GM18502 (cell line): ENCODE measurements around the gene NRXN2.
A peak's percentile ranks its signal among the peaks of the same experiment; 100 is the strongest.
"Not testable (repeated sequence)": the region's sequence is repeated elsewhere in the genome, so short reads cannot be mapped to it uniquely, and the experiment has no call there.

Source experiments
- ATAC-seq: cut with Tn5 transposase; IDR thresholded peaks from one replicate; pipeline ENCODE4 v1.9.1; 2021; ENCODE audit warnings: mild to moderate bottlenecking; ENCODE audit not compliant: unreplicated experiment, poor library complexity

Gene NRXN2

GRCh38 chr11:64711956-64712362 lies 11.0 kb downstream of the NRXN2 start:
- no peak for ATAC-seq

DNA sequence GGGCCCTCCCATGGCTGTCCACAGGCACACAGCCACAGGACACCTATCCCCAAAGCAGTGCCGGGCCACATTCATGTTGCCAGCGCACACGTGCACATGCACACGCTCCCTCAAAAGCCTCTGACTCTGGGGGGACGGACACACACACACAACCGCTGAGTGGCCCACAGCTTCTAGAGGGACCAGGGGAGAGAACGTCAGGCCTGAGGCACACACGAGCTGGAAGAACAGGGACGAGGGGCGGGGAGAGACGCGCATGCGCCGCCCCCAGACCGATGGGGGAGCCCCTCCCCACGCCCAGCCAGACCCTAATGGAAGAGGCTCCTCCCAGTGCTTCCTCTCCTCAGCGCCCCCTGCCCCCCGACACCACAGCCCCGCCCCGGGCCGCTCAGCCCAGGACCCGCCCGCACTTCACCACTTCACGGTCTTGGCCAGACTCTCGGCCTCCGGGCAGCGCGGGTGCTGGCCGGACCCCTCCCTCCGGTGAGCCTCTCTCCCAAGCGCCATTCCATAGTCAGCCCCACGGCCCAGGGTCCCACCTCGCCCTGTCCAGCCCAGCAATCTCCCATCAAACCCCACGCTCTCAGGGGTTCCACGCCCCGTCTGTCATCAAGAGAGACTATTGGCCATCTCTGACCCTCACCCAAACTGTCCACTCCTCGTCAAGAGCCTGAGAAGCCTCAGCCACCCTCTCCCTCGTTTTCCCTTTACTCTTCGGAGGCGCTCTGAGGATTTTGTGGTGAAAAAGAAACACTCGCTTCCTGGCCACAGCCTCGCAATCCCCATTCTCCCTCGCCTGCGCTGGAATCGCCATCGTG lies 11.7 kb downstream of the NRXN2 start:
- ATAC-seq = no peak

DNA sequence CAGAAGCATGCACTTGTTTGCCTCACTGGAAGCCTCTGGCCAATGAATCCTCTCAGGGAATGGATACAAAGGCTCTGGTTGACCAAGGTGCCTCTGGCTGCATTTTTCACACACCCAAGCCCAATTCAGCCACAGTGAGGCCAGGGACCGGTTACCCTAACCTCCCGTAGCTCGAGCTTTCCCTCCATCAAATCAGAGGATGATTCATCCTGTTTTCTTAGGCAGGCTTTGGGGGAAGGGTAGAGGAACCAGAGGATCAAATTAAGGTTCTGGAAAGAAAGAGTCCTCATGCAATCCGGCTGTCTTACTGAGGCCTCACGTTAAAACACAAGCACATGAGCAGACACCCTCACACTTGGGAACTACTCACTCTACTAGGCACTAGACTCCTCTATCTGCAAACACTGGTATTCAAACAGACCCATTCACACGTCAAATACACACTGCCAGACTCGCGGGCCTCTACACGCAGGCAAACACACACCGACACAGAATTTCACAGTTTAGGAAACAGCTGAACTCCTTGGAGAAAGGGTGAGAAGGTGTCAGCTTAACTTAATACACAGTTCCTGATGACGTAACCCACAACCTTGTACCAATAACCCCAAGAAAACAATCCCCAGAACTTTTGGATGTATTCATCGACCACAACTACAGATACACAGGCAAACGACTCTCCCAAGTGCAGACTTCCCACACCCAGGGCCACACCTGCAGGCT lies 12.4 kb downstream of the NRXN2 start:
- no peak for ATAC-seq

- no peak for ATAC-seq
These were observed 17.5 kb downstream of the NRXN2 start for GRCh38 chr11:64705501-64705900.

DNA sequence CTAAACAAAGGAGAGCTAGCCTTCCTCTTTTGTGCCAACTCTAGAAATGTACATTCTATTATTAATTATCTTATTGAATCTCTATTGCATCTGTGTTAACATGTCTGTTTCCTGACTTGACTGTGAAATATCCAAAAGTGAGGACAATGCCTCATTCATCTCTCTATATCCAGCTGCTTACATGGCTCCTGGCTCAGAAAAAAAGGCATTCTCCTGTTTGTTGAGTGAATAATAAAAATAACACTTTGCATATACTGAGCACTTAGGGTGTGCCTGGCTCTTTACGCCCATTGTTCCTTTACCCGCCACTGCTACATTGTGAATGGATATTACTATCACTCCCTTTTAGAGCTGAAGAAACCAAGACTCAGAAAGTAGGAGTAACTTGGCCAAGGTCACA lies 19.9 kb downstream of the NRXN2 start:
- ATAC-seq = no peak

DNA sequence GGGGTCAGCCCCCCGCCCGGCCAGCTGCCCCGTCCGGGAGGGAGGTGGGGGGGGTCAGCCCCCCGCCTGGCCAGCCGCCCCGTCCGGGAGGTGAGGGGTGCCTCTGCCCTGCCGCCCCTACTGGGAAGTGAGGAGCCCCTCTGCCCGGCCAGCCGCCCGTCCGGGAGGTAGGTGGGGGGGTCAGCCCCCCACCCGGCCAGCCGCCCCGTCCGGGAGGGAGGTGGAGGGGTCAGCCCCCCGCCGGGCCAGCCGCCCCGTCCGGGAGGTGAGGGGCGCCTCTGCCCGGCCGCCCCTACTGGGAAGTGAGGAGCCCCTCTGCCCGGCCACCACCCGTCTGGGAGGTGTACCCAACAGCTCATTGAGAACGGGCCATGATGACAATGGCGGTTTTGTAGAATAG lies 21.0 kb downstream of the NRXN2 start:
- not testable (repeated sequence) for ATAC-seq

GRCh38 chr11:64698427-64698826 lies 24.6 kb downstream of the NRXN2 start:
- ATAC-seq = no peak

DNA sequence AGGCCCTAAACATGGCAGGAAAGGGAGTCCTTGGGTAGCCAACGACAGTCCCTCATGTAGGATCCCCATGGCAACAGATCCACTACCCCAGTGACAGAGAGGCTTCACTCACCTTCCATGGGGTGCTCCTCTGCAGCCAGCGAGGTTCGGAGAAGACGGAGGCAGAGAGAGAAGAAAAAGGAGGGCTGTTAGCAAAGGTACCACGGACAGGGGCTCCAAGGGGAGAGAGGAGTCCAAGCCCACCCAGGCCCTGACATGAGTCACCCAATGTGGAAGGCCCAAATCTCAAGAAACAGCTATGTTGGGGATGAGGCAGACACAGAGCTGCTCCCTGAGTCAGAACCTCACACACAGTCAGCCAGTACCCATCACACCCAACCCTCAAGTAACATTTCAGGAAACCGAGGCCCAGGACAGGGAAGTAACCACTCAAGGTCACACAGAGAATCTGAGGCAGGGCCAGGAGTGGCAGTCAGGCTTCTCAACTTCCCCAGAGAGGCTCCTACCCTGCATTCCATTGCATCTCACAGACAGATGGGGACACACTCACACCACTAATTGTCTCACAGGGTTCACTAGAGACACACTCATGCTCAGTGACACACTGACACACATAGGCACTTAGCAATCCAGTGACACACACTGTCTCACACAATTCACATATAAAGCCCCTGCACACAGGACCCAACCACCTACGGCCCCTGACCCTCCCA lies 25.2 kb downstream of the NRXN2 start:
- ATAC-seq = no peak

GRCh38 chr11:64696045-64696444 lies 27.0 kb downstream of the NRXN2 start:
- ATAC-seq = no peak

DNA sequence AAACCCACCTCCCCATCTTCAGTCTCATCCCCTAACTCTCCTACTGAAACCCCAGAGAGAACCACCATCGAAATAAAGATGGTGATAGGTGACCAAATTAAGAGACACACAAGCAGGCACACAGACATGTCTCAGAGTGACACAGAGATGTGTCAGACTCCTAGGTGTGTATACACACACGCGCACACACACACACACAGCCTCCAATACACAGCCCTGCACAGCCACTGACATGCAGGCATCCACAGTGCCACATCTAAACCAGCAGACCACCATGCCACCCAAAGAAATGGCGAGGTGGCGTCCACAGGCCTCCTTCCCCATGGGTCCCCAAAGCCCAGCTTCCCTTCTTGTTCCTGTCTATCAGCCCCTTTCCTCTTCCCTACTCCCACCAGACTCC lies 27.4 kb downstream of the NRXN2 start:
- ATAC-seq = no peak

DNA sequence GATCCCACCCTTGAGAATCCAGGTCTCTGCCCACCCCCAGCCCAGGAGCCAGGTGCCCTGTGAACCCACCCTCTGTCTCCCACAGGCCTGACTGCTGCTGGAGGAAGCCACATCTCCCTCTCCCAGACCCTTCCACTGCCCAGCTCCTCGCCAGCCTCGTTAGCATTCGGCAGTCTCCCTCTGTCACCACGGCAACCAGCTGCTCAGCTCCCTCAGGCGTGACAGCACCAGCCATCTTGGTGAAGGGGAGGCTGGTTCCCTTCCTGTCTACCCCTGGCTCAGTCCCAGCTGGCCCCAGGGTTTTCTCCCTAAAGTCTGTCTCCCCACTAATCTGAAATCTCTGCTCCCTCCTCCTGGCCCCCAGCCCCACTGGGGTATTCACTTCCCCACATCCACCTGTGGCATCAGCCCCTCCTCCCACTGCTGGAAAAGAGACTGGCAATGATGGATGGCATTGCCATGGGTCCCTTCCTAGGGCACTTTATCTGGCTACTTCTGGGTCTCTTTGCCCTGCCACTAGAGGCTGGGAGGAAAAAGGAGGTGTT lies 28.1 kb downstream of the NRXN2 start:
- ATAC-seq = no peak

DNA sequence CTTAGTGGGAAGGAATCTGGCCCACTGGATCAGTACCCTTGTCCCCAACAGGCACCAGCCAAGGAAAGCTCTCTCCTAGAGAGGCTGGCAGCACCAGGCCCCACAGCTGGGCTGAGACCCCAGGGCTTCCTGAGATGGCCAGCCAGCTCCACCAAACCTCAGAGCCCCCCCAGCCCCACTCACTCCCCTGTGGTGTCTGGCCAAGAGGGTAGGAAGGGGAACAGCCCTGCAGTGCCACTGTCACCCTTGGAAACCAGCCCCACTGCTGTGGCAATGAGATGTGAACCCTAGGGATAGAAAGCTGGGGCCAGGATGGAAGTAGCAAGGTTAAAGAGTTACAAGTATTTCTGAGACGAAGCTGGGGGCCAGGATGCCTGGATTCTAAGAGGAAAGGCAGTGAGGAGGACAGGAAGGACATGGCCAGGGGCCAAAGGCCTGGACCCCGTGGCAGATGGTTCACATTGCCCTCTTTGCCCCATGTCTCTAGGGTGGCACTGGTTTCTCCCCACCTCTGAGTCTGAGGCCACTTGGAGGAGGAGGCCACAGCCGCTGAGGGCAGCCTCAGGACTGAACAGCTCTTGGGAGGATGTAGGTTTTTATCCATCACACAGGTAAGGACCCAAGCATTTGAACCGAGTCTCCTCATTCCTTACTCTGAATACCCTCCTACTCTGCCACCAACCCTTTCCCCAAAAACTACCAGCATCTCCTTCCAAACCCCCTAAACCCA lies 28.8 kb downstream of the NRXN2 start:
- ATAC-seq = no peak

- ATAC-seq = no peak
These were observed 30.1 kb downstream of the NRXN2 start for GRCh38 chr11:64692764-64693331.

DNA sequence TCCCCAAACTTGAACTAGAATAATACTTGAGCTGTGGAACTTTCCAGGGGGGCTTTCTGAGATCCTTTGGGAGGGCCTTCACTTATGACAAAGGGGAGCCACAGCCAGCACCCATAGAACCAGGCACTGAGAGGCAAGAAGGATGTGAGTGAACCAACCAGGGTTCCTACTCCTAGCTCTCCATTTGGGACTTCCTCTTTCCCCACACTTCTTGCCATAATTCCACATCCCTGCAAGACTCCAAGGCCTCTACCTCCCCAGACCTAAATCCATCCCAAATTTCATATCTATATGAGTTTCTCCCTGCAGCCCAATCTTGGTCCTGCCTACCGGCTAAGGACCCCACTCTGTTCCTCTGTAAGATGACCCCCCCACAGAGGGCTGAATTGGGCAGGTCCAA lies 31.5 kb downstream of the NRXN2 start:
- no peak for ATAC-seq

- no peak for ATAC-seq
These were observed 32.8 kb downstream of the NRXN2 start for GRCh38 chr11:64690235-64690634.

DNA sequence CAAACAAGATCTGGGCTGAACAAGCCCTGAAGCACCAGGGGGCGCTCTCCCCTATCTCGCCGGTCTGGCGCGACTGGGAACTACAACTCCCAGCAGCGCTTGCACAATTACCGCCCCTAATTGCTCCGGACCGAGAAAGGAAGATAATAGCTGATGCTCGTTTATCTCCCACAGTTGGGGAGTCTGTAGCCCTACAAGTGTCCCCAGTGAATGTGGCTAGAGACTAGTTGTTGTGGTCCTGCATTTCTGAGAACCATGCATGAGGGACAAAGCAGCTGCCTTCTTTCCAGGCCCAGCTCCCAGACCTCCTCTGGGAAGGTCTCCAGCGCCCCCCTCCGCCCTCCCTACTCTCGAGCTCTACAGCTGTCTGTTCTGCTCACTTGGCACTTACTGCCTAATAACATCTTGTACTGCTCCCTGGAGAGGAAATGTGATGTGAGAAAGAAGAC lies 34.4 kb downstream of the NRXN2 start:
- ATAC-seq = peak; percentile 78

DNA sequence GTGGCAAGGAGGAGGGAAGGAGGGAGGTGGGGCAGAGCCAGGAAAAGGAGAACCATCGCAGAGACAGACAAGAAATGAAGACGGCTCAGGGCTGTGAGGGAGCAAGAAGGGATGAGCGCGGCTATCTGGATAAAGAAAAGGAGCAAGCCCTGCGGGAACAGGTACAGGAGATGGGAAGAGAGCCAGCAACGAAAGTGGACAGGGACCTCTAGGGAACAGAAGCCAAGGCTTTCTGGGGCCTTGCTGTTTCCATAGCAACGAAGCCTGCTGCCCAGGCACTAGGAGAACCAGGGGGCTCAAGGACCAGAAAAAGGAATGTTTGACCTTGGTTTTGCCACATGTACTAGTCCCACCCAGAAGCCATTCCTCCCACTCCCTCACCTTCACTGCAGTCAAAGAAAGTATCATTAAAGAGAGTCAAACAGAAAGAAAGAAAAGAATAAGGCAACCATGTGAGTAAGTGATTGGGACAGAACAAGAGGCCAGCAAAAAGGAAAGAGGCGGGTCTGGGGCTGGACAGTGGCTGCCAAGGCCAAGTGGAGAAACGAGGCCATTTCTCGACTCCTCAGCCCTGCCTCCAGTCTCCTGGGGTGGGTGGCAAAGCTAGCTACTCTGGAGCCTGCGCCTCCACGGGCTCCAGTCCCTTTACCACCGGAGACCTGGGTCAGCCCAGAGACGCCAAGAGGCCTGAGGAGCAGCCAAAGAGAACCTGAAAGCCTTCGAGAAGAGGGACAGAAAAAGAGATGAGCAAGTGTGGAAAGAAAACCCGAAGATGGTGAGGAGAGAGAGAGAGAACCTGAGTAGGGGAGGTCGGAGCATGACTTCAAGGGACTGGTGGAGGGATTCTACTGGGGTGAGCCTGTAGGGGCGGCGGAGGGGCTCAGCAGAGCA lies 35.1 kb downstream of the NRXN2 start:
- no peak for ATAC-seq

DNA sequence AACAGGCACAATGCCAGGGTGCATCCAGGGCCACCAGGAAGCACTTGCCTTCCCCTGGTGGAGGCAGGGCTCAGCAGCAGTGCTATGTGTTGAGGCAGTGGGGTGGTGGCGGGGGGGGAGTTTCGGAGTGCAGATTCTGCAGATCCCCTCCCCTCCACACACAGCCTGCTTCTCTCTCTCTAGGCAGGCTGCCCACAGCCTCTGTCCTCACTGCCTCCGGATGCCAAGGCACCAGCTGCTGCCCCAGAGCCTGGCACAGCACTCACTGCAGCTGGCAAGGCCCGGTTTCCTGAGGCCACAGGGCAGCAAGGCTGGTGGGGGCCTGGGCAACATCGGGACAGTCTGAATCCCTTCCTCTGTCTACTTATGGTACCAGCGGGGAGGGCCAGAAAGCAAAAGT lies 35.8 kb downstream of the NRXN2 start:
- no peak for ATAC-seq
